HG02840 (cell line): Measurements from ENCODE around the gene PSMC3IP.
"Not testable (repeated sequence)": the region's sequence is repeated elsewhere in the genome, so short reads cannot be mapped to it uniquely, and the experiment has no call there.

Source experiments
- ATAC-seq: cut with Tn5 transposase; IDR thresholded peaks from one replicate; pipeline ENCODE4 v1.9.1; 2021; ENCODE audit warnings: mild to moderate bottlenecking, moderate library complexity, moderate number of reproducible peaks; ENCODE audit not compliant: unreplicated experiment, low FRiP score

PSMC3IP gene

DNA sequence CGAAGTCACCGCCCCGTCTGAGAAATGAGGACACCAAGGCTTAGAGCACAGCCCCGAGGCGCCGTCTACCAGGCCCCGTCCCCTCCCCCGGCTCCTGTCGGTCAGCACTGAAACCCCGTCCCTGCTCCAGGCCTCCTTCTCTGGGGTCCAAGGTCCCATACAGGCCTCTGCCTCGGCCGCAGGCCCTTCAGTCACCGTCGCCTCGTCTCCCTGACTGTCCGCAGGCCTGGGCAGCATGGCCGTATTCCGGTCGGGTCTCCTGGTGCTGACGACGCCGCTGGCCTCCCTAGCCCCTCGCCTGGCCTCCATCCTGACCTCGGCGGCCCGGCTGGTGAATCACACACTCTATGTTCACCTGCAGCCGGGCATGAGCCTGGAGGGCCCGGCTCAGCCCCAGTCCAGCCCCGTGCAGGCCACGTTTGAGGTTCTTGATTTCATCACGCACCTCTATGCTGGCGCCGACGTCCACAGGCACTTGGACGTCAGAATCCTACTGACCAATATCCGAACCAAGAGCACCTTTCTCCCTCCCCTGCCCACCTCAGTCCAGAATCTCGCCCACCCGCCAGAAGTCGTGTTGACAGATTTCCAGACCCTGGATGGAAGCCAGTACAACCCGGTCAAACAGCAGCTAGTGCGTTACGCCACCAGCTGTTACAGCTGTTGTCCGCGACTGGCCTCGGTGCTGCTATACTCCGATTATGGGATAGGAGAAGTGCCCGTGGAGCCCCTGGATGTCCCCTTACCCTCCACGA is 15.0 kb downstream of the PSMC3IP start:
- peak; percentile 6 for ATAC-seq

- peak; percentile 51 for ATAC-seq
These were observed 15.6 kb downstream of the PSMC3IP start, which contains the start of gene COASY for GRCh38 chr17:42561897-42562387. Gene COASY (plus strand): TSS chr17:42562148. CDS start chr17:42562623, 475 bp downstream.

GRCh38 chr17:42560246-42560645 is 17.3 kb downstream of the PSMC3IP start:
- no peak for ATAC-seq

DNA sequence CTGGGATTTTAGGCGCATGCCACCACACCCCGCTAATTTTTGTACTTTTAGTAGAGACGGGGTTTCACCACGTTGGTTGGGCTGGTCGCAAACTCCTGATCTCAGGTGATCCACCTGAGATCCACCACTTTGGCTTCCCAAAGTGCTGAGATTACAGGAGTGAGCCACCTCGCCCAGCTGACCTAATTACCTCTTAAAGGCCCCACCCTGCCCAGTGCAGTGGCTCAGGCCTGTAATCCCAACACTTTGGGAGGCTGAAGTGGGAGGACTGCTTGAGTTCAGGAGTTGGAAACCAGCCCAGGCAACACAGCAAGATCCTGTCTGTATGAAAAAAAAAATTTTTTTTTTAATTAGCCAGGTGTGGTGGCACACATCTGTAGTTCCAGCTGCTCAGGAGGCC is 18.5 kb downstream of the PSMC3IP start:
- ATAC-seq: no peak

DNA sequence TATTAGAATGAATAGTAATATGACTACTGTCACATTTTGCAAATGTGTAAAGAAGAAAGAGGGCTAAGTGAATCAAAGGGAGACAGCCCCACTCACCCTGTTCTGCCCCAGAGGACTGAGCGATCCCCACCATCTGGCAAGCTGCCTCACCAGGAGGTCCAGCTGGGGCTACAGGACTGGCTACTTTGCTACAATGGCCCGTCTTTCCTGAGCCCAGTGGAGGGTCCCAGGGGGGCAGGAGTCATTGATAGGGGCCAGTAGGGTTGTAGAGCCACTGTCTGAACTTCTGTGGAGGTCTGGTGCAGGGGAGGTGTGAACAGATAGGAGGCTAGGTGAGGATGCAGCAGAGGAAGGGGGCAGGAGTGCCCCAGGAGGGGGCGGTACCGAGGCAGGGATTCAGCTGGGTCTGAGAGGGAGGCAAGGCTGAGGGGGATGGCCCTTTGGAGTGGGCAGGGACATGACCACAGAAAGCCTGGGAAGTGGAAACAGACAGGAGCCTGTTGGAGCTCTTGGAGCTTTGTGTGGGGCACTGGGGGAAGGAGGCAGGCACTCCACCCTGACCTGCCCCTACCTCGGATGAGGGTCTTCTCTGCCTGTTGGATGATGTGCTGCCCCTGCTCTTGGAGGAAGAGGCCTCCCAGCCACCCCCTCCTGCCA is 21.4 kb downstream of the PSMC3IP start:
- ATAC-seq: not testable (repeated sequence)

DNA sequence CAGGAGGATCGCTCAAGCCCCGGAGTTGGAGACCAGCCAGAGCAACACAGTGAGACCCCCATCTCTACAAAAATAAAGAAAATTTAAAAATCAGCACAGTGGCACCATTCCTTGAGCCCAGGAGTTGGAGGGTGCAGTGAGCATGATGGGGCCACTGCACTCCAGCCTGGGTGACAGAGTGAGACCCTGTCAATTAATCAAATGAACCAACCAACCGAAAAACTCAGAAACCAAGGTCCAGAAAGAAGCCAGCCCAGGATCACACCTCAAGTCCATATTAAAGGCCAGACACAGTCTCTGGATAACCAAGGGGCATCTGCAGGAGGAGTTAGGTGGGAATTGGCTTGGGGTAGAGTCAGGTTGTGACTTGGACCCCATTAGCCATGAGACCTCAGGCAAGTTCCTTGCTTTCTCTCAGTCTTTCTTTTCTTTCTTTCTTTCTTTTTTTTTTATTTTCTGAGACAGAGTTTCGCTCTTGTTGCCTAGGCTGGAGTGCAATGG is 22.4 kb downstream of the PSMC3IP start:
- no peak for ATAC-seq

- peak; percentile 67 for ATAC-seq
These were observed 23.0 kb downstream of the PSMC3IP start for GRCh38 chr17:42554250-42555121.

- no peak for ATAC-seq
These were observed 23.7 kb downstream of the PSMC3IP start for GRCh38 chr17:42553866-42554249.

GRCh38 chr17:42553161-42553818 is 24.2 kb downstream of the PSMC3IP start:
- no peak for ATAC-seq

DNA sequence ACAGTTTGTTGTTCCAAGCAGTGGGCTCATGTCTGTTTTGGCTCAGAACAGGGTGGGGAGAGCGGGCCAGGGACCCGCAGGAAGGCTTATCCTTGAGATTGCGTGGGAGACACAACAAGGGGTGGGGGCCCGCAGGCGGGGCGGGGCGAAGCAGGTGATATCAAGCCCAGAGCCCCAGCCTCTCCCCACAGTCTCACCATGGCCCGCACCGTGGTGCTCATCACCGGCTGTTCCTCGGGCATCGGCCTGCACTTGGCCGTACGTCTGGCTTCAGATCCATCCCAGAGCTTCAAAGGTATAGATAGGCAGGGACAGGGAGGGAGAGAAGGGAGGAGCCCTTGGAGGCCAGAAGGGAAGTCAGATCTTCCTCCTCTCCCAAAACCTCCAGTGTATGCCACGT is 24.8 kb downstream of the PSMC3IP start, which contains the start of gene HSD17B1:
TSS of gene HSD17B1 (plus strand) at position 188 of the 400 bp plus-strand sequence. CDS start at position 199, 11 bp downstream.
- ATAC-seq: not testable (repeated sequence)

GRCh38 chr17:42548993-42549755 is 28.4 kb downstream of the PSMC3IP start:
- ATAC-seq: no peak

GRCh38 chr17:42548070-42548837 is 29.3 kb downstream of the PSMC3IP start:
- ATAC-seq: peak; percentile 43

GRCh38 chr17:42547698-42548069 is 29.8 kb downstream of the PSMC3IP start:
- ATAC-seq: no peak

GRCh38 chr17:42547001-42547461 is 30.5 kb downstream of the PSMC3IP start:
- ATAC-seq: no peak

GRCh38 chr17:42545755-42546505 is 31.6 kb downstream of the PSMC3IP start:
- ATAC-seq: not testable (repeated sequence)

DNA sequence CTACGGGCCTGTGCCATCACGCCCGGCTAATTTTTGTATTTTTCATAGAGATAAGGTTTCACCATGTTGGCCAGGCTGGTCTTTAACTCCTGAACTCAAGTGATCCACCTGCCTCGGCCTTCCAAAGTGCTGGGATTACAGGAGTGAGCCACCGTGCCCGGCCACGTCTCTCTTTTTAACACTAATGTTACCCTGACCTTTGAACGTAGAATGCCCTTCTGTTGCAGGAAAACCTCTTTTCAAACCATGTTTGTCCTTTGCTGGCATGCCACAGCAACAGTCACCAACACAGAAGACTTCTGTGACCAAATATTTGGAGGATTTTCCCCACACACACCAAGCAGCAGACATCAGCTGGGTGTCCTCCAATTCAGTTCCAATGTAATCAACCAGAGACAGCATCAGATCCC is 32.6 kb downstream of the PSMC3IP start:
- no peak for ATAC-seq

- no peak for ATAC-seq
These were observed 34.1 kb downstream of the PSMC3IP start for GRCh38 chr17:42543190-42544079.
